HUES64 (cell line): ENCODE results near the gene SP9.
A peak's percentile ranks its signal among the peaks of the same experiment; 100 is the strongest.

Experiments used
- H3K27ac ChIP-seq: 2 replicates; pipeline ENCODE4 v1.7.0; 2013; ENCODE audit warnings: low read depth, low read length, inconsistent platforms
- H3K27me3 ChIP-seq: 2 replicates; pipeline ENCODE4 v1.6.1; 2013; ENCODE audit warnings: mild to moderate bottlenecking, low read length; ENCODE audit not compliant: insufficient read depth
- H3K36me3 ChIP-seq: 2 replicates; pipeline ENCODE4 v1.6.1; 2013; ENCODE audit warnings: mild to moderate bottlenecking, low read length; ENCODE audit not compliant: insufficient read depth
- H3K4me1 ChIP-seq: 2 replicates; pipeline ENCODE4 v1.6.1; 2013; ENCODE audit warnings: mild to moderate bottlenecking, low read length, moderate library complexity; ENCODE audit not compliant: insufficient read depth
- H3K4me3 ChIP-seq: 2 replicates; pipeline ENCODE4 v1.5.1; 2013; ENCODE audit warnings: mild to moderate bottlenecking, low read length, moderate library complexity
- H3K9ac ChIP-seq: 2 replicates; pipeline ENCODE4 v1.6.1; 2013; ENCODE audit warnings: mild to moderate bottlenecking, low read depth, low read length
- H3K9me3 ChIP-seq: 2 replicates; pipeline ENCODE4 v1.6.1; 2013; ENCODE audit warnings: low read depth, low read length; ENCODE audit not compliant: insufficient read depth
- WGBS: fragments of 150-250, 120-280 bp; methylation state at CpG from one replicate; pipeline ENCODE4 v1.1.7; 2013; ENCODE audit warnings: missing lambda C conversion rate; 5-methylcytosine and 5-hydroxymethylcytosine counted together

The SP9 gene

GRCh38 chr2:174334278-174334715 is 457 bp upstream of the SP9 start:
- Histone ChIP-seq H3K4me3 (peak overlapping the region; percentile 37), H3K27me3 (peaks cover 99% of the 10 kb centered on the region), H3K4me1 (peaks cover 68% of the 10 kb centered on the region), H3K9ac (no peak overlapping the region), H3K27ac (no peak overlapping the region), H3K9me3 (no peaks in the 10 kb centered on the region), H3K36me3 (no peaks in the 10 kb centered on the region)
- WGBS: under 1% methylated on average over 9 of the region's 11 CpGs

- under 1% methylated on average over 47 of the region's 47 CpGs for WGBS
- H3K36me3 ChIP-seq: no peaks in the 10 kb centered on the region
- H3K4me3 ChIP-seq: peak overlapping the region; percentile 51
- H3K9me3 ChIP-seq: no peaks in the 10 kb centered on the region
- H3K9ac ChIP-seq: no peak overlapping the region
- H3K4me1 ChIP-seq: peaks cover 63% of the 10 kb centered on the region
- peaks cover 99% of the 10 kb centered on the region for H3K27me3 ChIP-seq
- no peak overlapping the region for H3K27ac ChIP-seq
Measured at GRCh38 chr2:174335254-174335987, 667 bp downstream of the SP9 start.

- Histone ChIP-seq H3K36me3 (no peaks in the 10 kb centered on the region), H3K4me1 (peaks cover 61% of the 10 kb centered on the region), H3K9me3 (no peaks in the 10 kb centered on the region), H3K27me3 (peaks cover 99% of the 10 kb centered on the region), H3K4me3 (peak overlapping the region; percentile 51), H3K27ac (no peak overlapping the region), H3K9ac (0 out of 2 replicates have a peak overlapping the region, but pooled peaks have one; percentile 7)
- WGBS: under 1% methylated on average over 54 of the region's 54 CpGs
Measured at GRCh38 chr2:174335988-174336500, 1.3 kb downstream of the SP9 start.

GRCh38 chr2:174336501-174337336 is 2.0 kb downstream of the SP9 start:
- Histone ChIP-seq H3K9me3 (no peaks in the 10 kb centered on the region), H3K36me3 (no peaks in the 10 kb centered on the region), H3K4me1 (peaks cover 61% of the 10 kb centered on the region), H3K4me3 (peak overlapping the region; percentile 51), H3K9ac (0 out of 2 replicates have a peak overlapping the region, but pooled peaks have one; percentile 7), H3K27me3 (peaks cover 99% of the 10 kb centered on the region), H3K27ac (no peak overlapping the region)
- WGBS: under 1% methylated on average over 102 of the region's 102 CpGs

- peaks cover 58% of the 10 kb centered on the region for H3K4me1 ChIP-seq
- H3K9ac ChIP-seq: no peak overlapping the region
- peaks cover 99% of the 10 kb centered on the region for H3K27me3 ChIP-seq
- H3K36me3 ChIP-seq: no peaks in the 10 kb centered on the region
- H3K27ac ChIP-seq: no peak overlapping the region
- no peaks in the 10 kb centered on the region for H3K9me3 ChIP-seq
- peak overlapping the region; percentile 51 for H3K4me3 ChIP-seq
- WGBS: under 1% methylated on average over 72 of the region's 74 CpGs
Measured at GRCh38 chr2:174337337-174338146, 2.8 kb downstream of the SP9 start.

- Histone ChIP-seq H3K9ac (no peak overlapping the region), H3K4me1 (peaks cover 57% of the 10 kb centered on the region), H3K36me3 (no peaks in the 10 kb centered on the region), H3K27me3 (peaks cover 99% of the 10 kb centered on the region), H3K27ac (no peak overlapping the region), H3K9me3 (no peaks in the 10 kb centered on the region), H3K4me3 (peak overlapping the region; percentile 51)
- WGBS: 11% methylated on average over 1 of the region's 7 CpGs
Measured at GRCh38 chr2:174338147-174338605, 3.4 kb downstream of the SP9 start.

GRCh38 chr2:174338671-174339560 is 4.2 kb downstream of the SP9 start:
- Histone ChIP-seq H3K4me1 (peaks cover 54% of the 10 kb centered on the region), H3K36me3 (no peaks in the 10 kb centered on the region), H3K27ac (no peak overlapping the region), H3K9me3 (no peaks in the 10 kb centered on the region), H3K27me3 (peaks cover 99% of the 10 kb centered on the region), H3K4me3 (peak overlapping the region; percentile 42; the same call in 1 of the 2 replicates), H3K9ac (no peak overlapping the region)
- WGBS: under 1% methylated on average over 17 of the region's 17 CpGs

- Histone ChIP-seq H3K27me3 (peaks cover 100% of the 10 kb centered on the region), H3K4me3 (peak overlapping the region; percentile 42), H3K4me1 (peaks cover 57% of the 10 kb centered on the region), H3K9ac (no peak overlapping the region), H3K9me3 (no peaks in the 10 kb centered on the region), H3K36me3 (no peaks in the 10 kb centered on the region), H3K27ac (no peak overlapping the region)
- under 1% methylated on average over 32 of the region's 37 CpGs for WGBS
Measured at GRCh38 chr2:174339561-174340399, 5.0 kb downstream of the SP9 start.

GRCh38 chr2:174340400-174341292 is 5.9 kb downstream of the SP9 start:
- Histone ChIP-seq H3K9ac (no peak overlapping the region), H3K9me3 (no peaks in the 10 kb centered on the region), H3K4me1 (peaks cover 55% of the 10 kb centered on the region), H3K4me3 (peak overlapping the region; percentile 42), H3K27ac (no peak overlapping the region), H3K27me3 (peaks cover 100% of the 10 kb centered on the region), H3K36me3 (no peaks in the 10 kb centered on the region)
- WGBS: under 1% methylated on average over 70 of the region's 70 CpGs
